H1 (cell line): ENCODE data around the gene AIRE. TPM values are rescaled to one million over a fixed set of nuclear protein-coding genes. Genes with fewer than 3 reads are reported as not detected.

Experiments used
- CTBP2 ChIP-seq: IDR thresholded peaks from 2 replicates; pipeline ENCODE4 v1.7.0; 2011; ENCODE audit warnings: borderline replicate concordance, mild to moderate bottlenecking, moderate library complexity, mixed read lengths, low read length; ENCODE audit not compliant: insufficient read depth, insufficient read length
- HDAC2 ChIP-seq, 2 experiments: fragments of 300-600 bp in 1 of 2; sonication (generic) in 1 of 2; IDR thresholded peaks; 2 replicates each; pipeline ENCODE4 v1.6.1; 2011 to 2012; ENCODE audit warnings: low read depth in 2 of 2, low read length in 2 of 2, mild to moderate bottlenecking in 2 of 2, moderate library complexity in 2 of 2, borderline replicate concordance in 1 of 2, inconsistent platforms in 1 of 2
- polyA plus RNA-seq, 7 experiments: library from polyadenylated mRNA; depleted of rRNA in 3 of 7; stranded (reverse) in 5 of 7; unstranded in 2 of 7; fragments of >200 nt in 5 of 7; fragments of 200-250 nt in 2 of 7; gene quantifications; 1 replicate in 5 of 7; 2 replicates in 1 of 7; 4 replicates in 1 of 7; pipeline versions ENCODE4 v1.2.1 to v1.2.3, GENCODE V29; 2011 to 2013; ENCODE audit warnings: missing spikeins in 2 of 7, mixed read lengths in 2 of 7
- total RNA-seq: library from RNA; stranded (reverse); fragmentation: NEBNext Ultra II Directional; extraction: Animal tissue kit (Norgen Biotek cat#: 25700); gene quantifications from 2 replicates; pipeline ENCODE4 v1.2.1, GENCODE V29; 2021

AIRE gene
- total and polyA plus RNA-seq, 2 of the 8 experiments (the other 6 are each of a cell fraction or from before 2014, with no cell fraction given): 0.09 TPM; not detected in 1

GRCh38 chr21:44262338-44263056 is 23.2 kb upstream of the AIRE start (continued):
- TF ChIP-seq HDAC2 (IDR thresholded peaks at IDR 0.05; ENCODE audit: borderline replicate concordance in 1 of 2, low read depth in 2 of 2, low read length in 2 of 2) (no peak), CTBP2 (no peak)
